ENCODE data around the gene SAP130. TPM values are rescaled to one million over a fixed set of nuclear protein-coding genes. Genes with fewer than 3 reads are reported as not detected.

SAP130 gene
- total RNA-seq, 1 experiment from 2014 or later: 18.8 TPM

GRCh38 chr2:127985026-127985734, 42.7 kb downstream of the SAP130 start:
- Mint-ChIP-seq H3K36me3 (ENCODE audit: insufficient read depth, unreplicated experiment) (peaks cover 61% of the 10 kb centered on the region), H3K27ac (ENCODE audit: low read depth, unreplicated experiment) (peak overlapping the region; percentile 59), H3K27me3 (ENCODE audit: insufficient read depth, unreplicated experiment) (no peaks in the 10 kb centered on the region), H3K4me3 (ENCODE audit: unreplicated experiment) (no peak overlapping the region), H3K4me1 (ENCODE audit: insufficient read depth, unreplicated experiment) (no peaks in the 10 kb centered on the region), H3K9me3 (ENCODE audit: unreplicated experiment) (no peaks in the 10 kb centered on the region)
- CTCF ChIA-PET: interaction anchor here (0.6 kb wide), 1 partner anchor 35 kb away, joined by 3 read pairs; no protein-coding TSS in a partner anchor
- intact Hi-C loops (cut with micrococcal nuclease): no loop called here
- no peak for TF ChIP-seq CTCF (IDR thresholded peaks at IDR 0.05; ENCODE audit: unreplicated experiment)
- no peak for DNase-seq (ENCODE audit: unreplicated experiment)
- BruUV-seq (replicated peaks): no TSS peak
- POLR2A ChIA-PET: interaction anchor here (1.3 kb wide), 1 partner anchor 10 kb away, joined by 6 read pairs; no protein-coding TSS in a partner anchor

- Mint-ChIP-seq H3K36me3 (ENCODE audit: insufficient read depth, unreplicated experiment) (peaks cover 61% of the 10 kb centered on the region), H3K9me3 (ENCODE audit: unreplicated experiment) (no peaks in the 10 kb centered on the region), H3K27me3 (ENCODE audit: insufficient read depth, unreplicated experiment) (no peaks in the 10 kb centered on the region), H3K4me3 (ENCODE audit: unreplicated experiment) (no peak overlapping the region), H3K4me1 (ENCODE audit: insufficient read depth, unreplicated experiment) (no peaks in the 10 kb centered on the region), H3K27ac (ENCODE audit: low read depth, unreplicated experiment) (no peak overlapping the region)
- intact Hi-C loops (cut with micrococcal nuclease): no loop called here
- no TSS peak for BruUV-seq (replicated peaks)
- CTCF ChIA-PET: interaction anchor here (0.6 kb wide), 1 partner anchor 34 kb away, joined by 3 read pairs; no protein-coding TSS in a partner anchor
- TF ChIP-seq CTCF (IDR thresholded peaks at IDR 0.05; ENCODE audit: unreplicated experiment): no peak
- DNase-seq (ENCODE audit: unreplicated experiment): no peak
- POLR2A ChIA-PET: interaction anchor here (0.7 kb wide), 1 partner anchor 9 kb away, joined by 4 read pairs; no protein-coding TSS in a partner anchor
Observed at GRCh38 chr2:127984551-127984950, 43.3 kb downstream of the SAP130 start.

- no peak for DNase-seq (ENCODE audit: unreplicated experiment)
- CTCF ChIA-PET: no interaction called here
- no TSS peak for BruUV-seq (replicated peaks)
- intact Hi-C loops (cut with micrococcal nuclease): no loop called here
- POLR2A ChIA-PET: no interaction called here
- Mint-ChIP-seq H3K27me3 (ENCODE audit: insufficient read depth, unreplicated experiment) (no peaks in the 10 kb centered on the region), H3K36me3 (ENCODE audit: insufficient read depth, unreplicated experiment) (peaks cover 45% of the 10 kb centered on the region), H3K9me3 (ENCODE audit: unreplicated experiment) (no peaks in the 10 kb centered on the region), H3K4me3 (ENCODE audit: unreplicated experiment) (no peak overlapping the region), H3K27ac (ENCODE audit: low read depth, unreplicated experiment) (no peak overlapping the region), H3K4me1 (ENCODE audit: insufficient read depth, unreplicated experiment) (no peaks in the 10 kb centered on the region)
- TF ChIP-seq CTCF (IDR thresholded peaks at IDR 0.05; ENCODE audit: unreplicated experiment): no peak
Observed at GRCh38 chr2:127969446-127969845, 58.4 kb downstream of the SAP130 start.

- H3K9me3 Mint-ChIP-seq (ENCODE audit: unreplicated experiment): no peaks in the 10 kb centered on the region
- intact Hi-C loops (cut with micrococcal nuclease): no loop called here
- no peak overlapping the region for H3K4me3 Mint-ChIP-seq (ENCODE audit: unreplicated experiment)
- ChIA-PET POLR2A (no interaction called here), CTCF (no interaction called here)
- H3K27ac Mint-ChIP-seq (ENCODE audit: low read depth, unreplicated experiment): no peak overlapping the region
- no peaks in the 10 kb centered on the region for H3K27me3 Mint-ChIP-seq (ENCODE audit: insufficient read depth, unreplicated experiment)
- BruUV-seq (replicated peaks): no TSS peak
- H3K4me1 Mint-ChIP-seq (ENCODE audit: insufficient read depth, unreplicated experiment): no peaks in the 10 kb centered on the region
- DNase-seq (ENCODE audit: unreplicated experiment): peak; percentile 29
- no peak for TF ChIP-seq CTCF (IDR thresholded peaks at IDR 0.05; ENCODE audit: unreplicated experiment)
- H3K36me3 Mint-ChIP-seq (ENCODE audit: insufficient read depth, unreplicated experiment): peaks cover 49% of the 10 kb centered on the region
Observed at GRCh38 chr2:127968610-127969339, 59.1 kb downstream of the SAP130 start.

Measured in MCF 10A (cell line).